Left lung (tissue), 10 donors: ENCODE measurements around the gene HOMER3. TPM values are rescaled to one million over a fixed set of nuclear protein-coding genes. Genes with fewer than 3 reads are reported as not detected.

Experiments
- ATAC-seq: fragments of 200-7000 bp; cut with Tn5 transposase; one replicate; pipeline ENCODE4 v1.9.1; 2020; ENCODE audit warnings: moderate library complexity
- DNase-seq, 4 donors: peaks; one replicate each; pipeline ENCODE4 v3.0.0-alpha.2; 2013 to 2020
- H3K27ac ChIP-seq, 2 donors: fragments of 200-600 bp; sonication (generic) in 1 of 2; one replicate each; pipeline versions ENCODE4 v1.5.0 to v1.8.0; 2020 to 2021
- H3K27me3 ChIP-seq, 2 donors: fragments of 200-600 bp; sonication (generic) in 1 of 2; one replicate each; pipeline versions ENCODE4 v1.5.0 to v1.8.0; 2020 to 2021
- H3K36me3 ChIP-seq, 2 donors: fragments of 200-600 bp; sonication (generic) in 1 of 2; one replicate each; pipeline versions ENCODE4 v1.5.0 to v1.8.0; 2020 to 2021
- H3K4me1 ChIP-seq, 2 donors: fragments of 200-600 bp; one replicate each; pipeline ENCODE4 v1.8.0; 2021
- H3K4me3 ChIP-seq, 2 donors: fragments of 200-600 bp; sonication (generic) in 1 of 2; one replicate each; pipeline versions ENCODE4 v1.5.0 to v1.8.0; 2020 to 2021; ENCODE audit warnings: mild to moderate bottlenecking in 1 of 2
- H3K9me3 ChIP-seq, 2 donors: fragments of 200-600 bp; sonication (generic) in 1 of 2; one replicate each; pipeline versions ENCODE4 v1.5.0 to v1.8.0; 2020 to 2021
- intact Hi-C, 2 donors: fragments of 100-400 bp; cut with DNase I; formaldehyde crosslinking; loops; one replicate each; pipeline versions ENCODE4 v1.11.2 to v1.14.2; 2022
- polyA plus RNA-seq, 6 donors: library from polyadenylated mRNA; unstranded; fragments of 120-200 nt; gene quantifications; one replicate each; pipeline ENCODE4 v1.2.1, GENCODE V29; 2013; ENCODE audit not compliant: insufficient read length in 6 of 6
- total RNA-seq, 2 donors: library from RNA; stranded (reverse); fragmentation: NEBNext Ultra II Directional; extraction: Animal tissue kit (Norgen Biotek cat#: 25700); gene quantifications; one replicate each; pipeline ENCODE4 v1.2.1, GENCODE V29; 2021
- TF ChIP-seq, protein P1 (sequence below), 2 donors: fragments of 200-600 bp; sonication (generic) in 1 of 2; IDR thresholded peaks; one replicate each; pipeline versions ENCODE4 v1.5.0 to v1.8.0; 2021; ENCODE audit warnings: antibody characterized with exemption in 2 of 2
- donor health status: DM: no; HTN: yes; CAD: no.
- donor health status: DM: no; HTN: no; CAD: no.

The HOMER3 gene
- total and polyA plus RNA-seq, 8 donors, result 27.6 to 68.0 (median 53.0) TPM

DNA sequence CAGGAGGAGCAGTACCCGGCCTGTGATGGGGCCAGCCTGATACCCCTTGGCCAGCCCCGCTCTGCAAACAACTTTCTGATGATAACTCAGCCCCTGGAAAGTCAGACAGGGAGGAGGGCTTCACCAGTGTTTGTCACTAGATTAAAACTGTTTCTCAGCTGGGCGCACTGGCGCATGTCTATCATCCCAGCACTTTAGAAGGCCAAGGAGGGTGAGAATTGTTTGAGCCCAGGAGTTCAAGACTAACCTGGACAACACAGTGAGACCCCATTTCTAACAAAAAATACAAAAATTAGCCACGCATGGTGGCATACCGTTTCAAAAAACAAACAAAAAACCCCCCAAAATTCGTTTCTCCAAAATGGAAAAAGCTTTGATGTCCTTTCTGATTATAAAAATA lies 39.5 kb downstream of the HOMER3 start:
- peaks cover 0 to 10% of the 10 kb centered on the region in 2 donors for H3K27me3 ChIP-seq
- H3K36me3 ChIP-seq, result peaks cover 0 to 78% of the 10 kb centered on the region in 2 donors
- no peak for ATAC-seq
- H3K9me3 ChIP-seq, result no peaks in the 10 kb centered on the region
- H3K4me1 ChIP-seq, result peaks cover 0 to under 1% of the 10 kb centered on the region in 2 donors
- H3K27ac ChIP-seq, result no peak overlapping the region
- intact Hi-C loops, result no loop called here
- no peak for DNase-seq
- no peak overlapping the region for H3K4me3 ChIP-seq
- TF ChIP-seq, protein P1, sequence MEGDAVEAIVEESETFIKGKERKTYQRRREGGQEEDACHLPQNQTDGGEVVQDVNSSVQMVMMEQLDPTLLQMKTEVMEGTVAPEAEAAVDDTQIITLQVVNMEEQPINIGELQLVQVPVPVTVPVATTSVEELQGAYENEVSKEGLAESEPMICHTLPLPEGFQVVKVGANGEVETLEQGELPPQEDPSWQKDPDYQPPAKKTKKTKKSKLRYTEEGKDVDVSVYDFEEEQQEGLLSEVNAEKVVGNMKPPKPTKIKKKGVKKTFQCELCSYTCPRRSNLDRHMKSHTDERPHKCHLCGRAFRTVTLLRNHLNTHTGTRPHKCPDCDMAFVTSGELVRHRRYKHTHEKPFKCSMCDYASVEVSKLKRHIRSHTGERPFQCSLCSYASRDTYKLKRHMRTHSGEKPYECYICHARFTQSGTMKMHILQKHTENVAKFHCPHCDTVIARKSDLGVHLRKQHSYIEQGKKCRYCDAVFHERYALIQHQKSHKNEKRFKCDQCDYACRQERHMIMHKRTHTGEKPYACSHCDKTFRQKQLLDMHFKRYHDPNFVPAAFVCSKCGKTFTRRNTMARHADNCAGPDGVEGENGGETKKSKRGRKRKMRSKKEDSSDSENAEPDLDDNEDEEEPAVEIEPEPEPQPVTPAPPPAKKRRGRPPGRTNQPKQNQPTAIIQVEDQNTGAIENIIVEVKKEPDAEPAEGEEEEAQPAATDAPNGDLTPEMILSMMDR (IDR thresholded peaks at IDR 0.05), result no peak

DNA sequence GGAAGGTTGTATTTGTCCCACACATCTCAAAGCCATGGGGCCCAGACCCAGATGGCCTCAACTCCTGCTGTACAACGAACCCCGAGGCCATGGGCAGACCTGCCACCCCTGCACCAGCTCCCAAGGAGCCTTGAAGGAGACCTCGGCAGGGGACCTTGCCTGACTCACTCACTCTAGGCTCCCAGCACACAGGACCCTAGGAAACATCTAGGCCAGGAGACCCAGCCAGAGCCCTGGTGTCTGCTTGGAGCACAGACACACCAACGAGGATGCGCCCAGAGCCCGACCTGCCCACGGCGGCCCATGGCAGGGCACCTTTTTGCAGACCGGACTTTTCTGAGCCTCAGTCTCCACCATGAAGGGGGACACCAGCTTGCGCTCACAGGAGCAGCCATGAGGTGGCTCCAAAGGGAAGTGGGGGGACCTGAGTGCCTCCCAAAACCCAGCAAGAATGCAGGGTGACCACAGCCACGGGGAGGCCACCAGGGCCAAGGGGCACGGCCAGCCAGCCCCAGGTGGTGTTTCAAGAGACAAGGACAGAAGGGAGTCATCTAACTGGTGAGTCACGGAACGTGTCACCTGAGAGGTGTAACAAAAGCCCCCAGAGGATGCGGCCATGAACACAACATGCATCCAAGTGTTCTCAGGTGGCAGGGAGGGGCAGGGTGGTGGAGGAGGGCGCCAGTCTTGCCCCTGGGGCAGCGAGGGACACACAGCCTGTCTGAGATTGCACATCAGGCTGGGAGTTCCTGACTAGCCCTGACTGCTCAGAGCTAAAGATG lies 40.1 kb downstream of the HOMER3 start:
- DNase-seq (no peak), ATAC-seq (no peak)
- no peaks in the 10 kb centered on the region for H3K9me3 ChIP-seq
- TF ChIP-seq, protein P1 (IDR thresholded peaks at IDR 0.05), result no peak
- peaks cover 0 to 72% of the 10 kb centered on the region in 2 donors for H3K36me3 ChIP-seq
- peaks cover 0 to 15% of the 10 kb centered on the region in 2 donors for H3K27me3 ChIP-seq
- no peak overlapping the region for H3K4me3 ChIP-seq
- H3K4me1 ChIP-seq, result peaks cover 0 to 5% of the 10 kb centered on the region in 2 donors
- intact Hi-C loops, result no loop called here
- no peak overlapping the region for H3K27ac ChIP-seq

DNA sequence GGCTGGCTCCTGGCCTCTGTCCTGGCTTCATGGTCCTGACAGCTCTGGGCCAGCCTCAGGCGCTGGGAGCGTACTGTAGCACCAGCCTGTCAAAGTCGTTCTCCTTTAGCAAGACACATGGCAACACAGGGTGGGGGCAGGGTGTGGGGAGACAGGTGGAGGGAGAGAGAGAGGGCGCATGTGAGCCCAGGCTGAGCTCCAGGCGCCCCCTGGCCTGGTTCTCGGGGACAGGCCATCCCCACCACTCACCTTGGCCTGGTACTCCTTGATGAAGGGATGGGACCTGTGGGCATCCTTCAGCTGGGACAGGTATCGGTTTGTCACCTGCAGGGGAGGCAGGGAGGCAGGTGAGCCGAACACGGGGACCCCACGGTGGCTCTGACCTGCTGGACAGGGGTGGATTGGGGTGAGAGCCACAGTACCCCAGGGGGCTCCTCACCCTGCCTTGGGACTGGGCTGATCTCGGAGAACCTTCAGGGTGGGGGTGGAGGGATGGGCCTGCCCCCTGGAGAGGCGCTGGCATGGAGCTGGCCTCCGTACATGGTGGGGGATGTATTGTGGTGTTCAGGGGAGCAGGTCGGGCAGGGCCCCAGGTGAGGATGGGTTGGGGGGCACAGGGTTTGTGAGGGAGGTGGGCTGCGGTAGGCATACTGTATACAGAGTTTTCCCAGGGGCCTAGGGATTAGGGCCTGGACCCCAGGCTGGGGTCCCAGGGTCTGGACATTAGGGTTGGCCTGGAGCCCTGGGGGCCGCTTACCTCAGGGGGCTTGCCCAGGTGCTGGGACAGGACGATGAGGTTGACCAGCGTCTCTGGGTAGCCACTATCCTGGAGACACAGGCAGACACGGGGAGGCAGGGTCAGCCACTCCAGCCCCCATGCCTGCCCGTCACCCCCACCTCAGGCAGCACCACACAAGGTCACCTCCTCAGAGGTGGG lies 41.1 kb downstream of the HOMER3 start:
- H3K4me3 ChIP-seq, result no peak overlapping the region
- H3K27ac ChIP-seq, result no peak overlapping the region
- ATAC-seq (no peak), DNase-seq (no peak)
- TF ChIP-seq, protein P1 (IDR thresholded peaks at IDR 0.05), result no peak
- peaks cover 7 to 23% of the 10 kb centered on the region in 2 donors for H3K27me3 ChIP-seq
- H3K4me1 ChIP-seq, result peaks cover 0 to 13% of the 10 kb centered on the region in 2 donors
- no peaks in the 10 kb centered on the region for H3K9me3 ChIP-seq
- intact Hi-C loops, result no loop called here
- H3K36me3 ChIP-seq, result peaks cover 0 to 62% of the 10 kb centered on the region in 2 donors

DNA sequence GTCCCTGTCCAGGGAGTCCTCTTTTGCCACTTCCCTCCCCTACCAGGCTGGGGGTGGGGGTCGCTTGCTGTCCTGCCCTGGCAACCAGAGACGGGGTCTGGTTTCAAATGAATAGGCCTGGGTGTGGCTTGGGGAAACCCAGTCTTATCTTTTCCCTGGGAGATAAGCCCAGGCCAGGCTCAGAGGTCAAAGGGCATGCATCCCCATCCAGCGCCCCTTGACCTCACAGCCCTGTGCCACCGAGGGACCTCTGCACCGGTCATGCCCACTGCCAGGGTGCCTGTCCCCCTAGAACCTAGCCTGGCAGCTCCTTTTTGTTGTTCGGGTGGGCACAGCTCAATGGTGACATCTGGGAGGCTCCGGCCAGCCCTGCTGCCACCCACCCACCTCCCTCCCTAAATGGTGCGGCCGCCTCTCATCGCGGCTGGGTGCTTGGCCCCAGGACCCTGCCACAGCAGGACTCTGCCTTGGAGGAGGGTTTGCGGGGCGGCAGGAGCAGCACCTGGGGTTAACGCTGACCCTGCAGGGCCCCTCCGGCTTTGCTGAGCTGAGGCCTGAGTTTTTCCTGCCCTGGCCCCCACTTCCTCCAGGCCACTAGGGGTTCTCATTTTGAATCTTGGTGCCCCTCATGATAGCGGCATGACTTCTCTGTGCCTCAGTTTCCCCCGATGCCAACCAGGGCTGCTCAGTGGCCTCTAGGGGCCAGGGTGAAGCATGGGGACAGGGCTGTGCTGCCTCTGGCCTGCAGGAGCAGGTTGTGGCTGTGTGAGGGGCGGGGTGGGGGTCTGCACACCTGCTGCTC lies 42.2 kb downstream of the HOMER3 start:
- ATAC-seq (no peak), DNase-seq (no peak)
- intact Hi-C loops, result no loop called here
- Histone ChIP-seq H3K27me3 (peaks cover 15 to 34% of the 10 kb centered on the region in 2 donors), H3K4me1 (peaks cover 0 to 16% of the 10 kb centered on the region in 2 donors), H3K36me3 (peaks cover 0 to 51% of the 10 kb centered on the region in 2 donors), H3K9me3 (no peaks in the 10 kb centered on the region), H3K27ac (no peak overlapping the region), H3K4me3 (no peak overlapping the region)
- TF ChIP-seq, protein P1 (IDR thresholded peaks at IDR 0.05), result no peak
